Hepatocyte (in vitro differentiated cells): ENCODE data around the gene FAM9A.

Source experiments
- EZH2 ChIP-seq: fragments of 200-600 bp; sonication (generic); IDR thresholded peaks from 2 replicates; pipeline ENCODE4 v1.6.1; 2016; ENCODE audit warnings: antibody characterized with exemption, mild to moderate bottlenecking, borderline replicate concordance
- EZH2phosphoT487 ChIP-seq: fragments of 200-600 bp; sonication (generic); IDR thresholded peaks from one replicate; pipeline ENCODE4 v1.6.1; 2018; ENCODE audit warnings: antibody characterized with exemption, mild to moderate bottlenecking, low read depth, moderate library complexity; ENCODE audit not compliant: unreplicated experiment, severe bottlenecking
- TF ChIP-seq, protein P1 (sequence below): fragments of 200-600 bp; sonication (generic); IDR thresholded peaks from 2 replicates; pipeline ENCODE4 v1.5.1; 2016; ENCODE audit warnings: antibody characterized with exemption, mild to moderate bottlenecking; ENCODE audit not compliant: poor library complexity

DNA sequence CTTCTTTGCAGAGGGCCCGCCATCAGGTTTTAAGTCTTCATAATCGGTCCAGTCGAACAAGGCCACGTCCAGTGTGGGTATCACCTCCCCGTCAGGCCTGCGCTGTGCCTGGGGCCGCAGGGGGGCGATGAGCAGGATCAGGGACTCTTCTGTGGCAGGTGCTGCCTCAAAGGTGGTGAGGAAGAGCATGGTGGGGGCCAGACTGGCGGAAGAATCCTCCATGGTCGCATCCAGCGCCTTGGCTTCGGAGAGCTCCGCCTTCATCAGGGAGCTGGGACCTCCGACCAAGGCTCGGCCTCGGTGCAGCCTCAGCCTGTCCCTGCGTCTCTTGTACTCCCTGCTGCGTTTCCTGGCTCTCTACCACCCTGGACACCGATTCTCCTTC, 17.5 kb downstream of the FAM9A start:
- TF ChIP-seq EZH2 (no peak), EZH2phosphoT487 (no peak)
- TF ChIP-seq, protein P1, sequence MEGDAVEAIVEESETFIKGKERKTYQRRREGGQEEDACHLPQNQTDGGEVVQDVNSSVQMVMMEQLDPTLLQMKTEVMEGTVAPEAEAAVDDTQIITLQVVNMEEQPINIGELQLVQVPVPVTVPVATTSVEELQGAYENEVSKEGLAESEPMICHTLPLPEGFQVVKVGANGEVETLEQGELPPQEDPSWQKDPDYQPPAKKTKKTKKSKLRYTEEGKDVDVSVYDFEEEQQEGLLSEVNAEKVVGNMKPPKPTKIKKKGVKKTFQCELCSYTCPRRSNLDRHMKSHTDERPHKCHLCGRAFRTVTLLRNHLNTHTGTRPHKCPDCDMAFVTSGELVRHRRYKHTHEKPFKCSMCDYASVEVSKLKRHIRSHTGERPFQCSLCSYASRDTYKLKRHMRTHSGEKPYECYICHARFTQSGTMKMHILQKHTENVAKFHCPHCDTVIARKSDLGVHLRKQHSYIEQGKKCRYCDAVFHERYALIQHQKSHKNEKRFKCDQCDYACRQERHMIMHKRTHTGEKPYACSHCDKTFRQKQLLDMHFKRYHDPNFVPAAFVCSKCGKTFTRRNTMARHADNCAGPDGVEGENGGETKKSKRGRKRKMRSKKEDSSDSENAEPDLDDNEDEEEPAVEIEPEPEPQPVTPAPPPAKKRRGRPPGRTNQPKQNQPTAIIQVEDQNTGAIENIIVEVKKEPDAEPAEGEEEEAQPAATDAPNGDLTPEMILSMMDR = no peak
